NCI-H1694 treated with DMSO at 0.1 percent for 48 hours (cell line): ENCODE data around the gene DERL2.
"Not testable (repeated sequence)": the region's sequence is repeated elsewhere in the genome, so short reads cannot be mapped to it uniquely, and the experiment has no call there.

Source experiments
- DNase-seq: peaks from one replicate; lab custom pipeline; 2025; lab: John Stamatoyannopoulos, UW

DERL2 gene

GRCh38 chr17:5437721-5438317 lies 48.2 kb downstream of the DERL2 start:
- DNase-seq, result no peak

GRCh38 chr17:5435781-5436315 lies 50.1 kb downstream of the DERL2 start:
- not testable (repeated sequence) for DNase-seq

GRCh38 chr17:5434984-5435383 lies 51.0 kb downstream of the DERL2 start:
- no peak for DNase-seq

- no peak for DNase-seq
These were observed 53.9 kb downstream of the DERL2 start for GRCh38 chr17:5431949-5432556.

- DNase-seq, result not testable (repeated sequence)
These were observed 54.7 kb downstream of the DERL2 start for GRCh38 chr17:5431234-5431633.

GRCh38 chr17:5430413-5430999 lies 55.5 kb downstream of the DERL2 start:
- no peak for DNase-seq

- peak; percentile 27 for DNase-seq
These were observed 56.6 kb downstream of the DERL2 start for GRCh38 chr17:5429191-5429887.

GRCh38 chr17:5425826-5426225 lies 60.2 kb downstream of the DERL2 start:
- DNase-seq, result no peak

GRCh38 chr17:5424909-5425308 lies 61.1 kb downstream of the DERL2 start:
- DNase-seq, result no peak

- DNase-seq, result no peak
These were observed 63.5 kb downstream of the DERL2 start for GRCh38 chr17:5422505-5422904.
